Measurements from ENCODE around the gene ZSWIM4.
A peak's percentile ranks its signal among the peaks of the same experiment; 100 is the strongest.

The ZSWIM4 gene

GRCh38 chr19:13812544-13812943, 17.3 kb downstream of the ZSWIM4 start:
- DNase-seq (ENCODE audit: low read depth): no peak

DNA sequence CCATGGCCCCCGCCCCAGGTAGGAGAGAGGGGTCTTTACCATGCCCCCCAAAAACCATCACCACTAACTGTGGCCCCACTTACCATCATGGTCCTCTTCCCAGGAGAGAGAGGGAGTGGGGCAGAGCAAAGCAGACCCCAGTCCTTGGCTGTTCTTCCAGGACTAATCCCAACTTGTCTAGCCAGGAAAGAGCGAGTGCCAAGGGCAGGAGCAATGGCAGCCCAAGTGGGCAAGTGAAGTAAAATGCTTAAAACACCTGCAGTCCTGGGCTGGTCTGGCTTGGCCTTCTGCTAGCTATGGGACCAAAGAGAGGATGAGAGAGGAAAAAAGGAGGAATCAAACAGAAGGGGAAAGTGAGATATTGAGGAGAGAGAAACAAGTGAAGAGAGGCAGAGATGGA, 17.9 kb downstream of the ZSWIM4 start:
- DNase-seq (ENCODE audit: low read depth): no peak

- no peak for DNase-seq (ENCODE audit: low read depth)
Observed at GRCh38 chr19:13814550-13814949, 19.3 kb downstream of the ZSWIM4 start.

- no peak for DNase-seq (ENCODE audit: low read depth)
Observed at GRCh38 chr19:13817018-13817614, 21.9 kb downstream of the ZSWIM4 start.

- no peak for DNase-seq (ENCODE audit: low read depth)
Observed at GRCh38 chr19:13817615-13818371, 22.6 kb downstream of the ZSWIM4 start.

GRCh38 chr19:13819238-13819637, 24.0 kb downstream of the ZSWIM4 start:
- no peak for DNase-seq (ENCODE audit: low read depth)

DNA sequence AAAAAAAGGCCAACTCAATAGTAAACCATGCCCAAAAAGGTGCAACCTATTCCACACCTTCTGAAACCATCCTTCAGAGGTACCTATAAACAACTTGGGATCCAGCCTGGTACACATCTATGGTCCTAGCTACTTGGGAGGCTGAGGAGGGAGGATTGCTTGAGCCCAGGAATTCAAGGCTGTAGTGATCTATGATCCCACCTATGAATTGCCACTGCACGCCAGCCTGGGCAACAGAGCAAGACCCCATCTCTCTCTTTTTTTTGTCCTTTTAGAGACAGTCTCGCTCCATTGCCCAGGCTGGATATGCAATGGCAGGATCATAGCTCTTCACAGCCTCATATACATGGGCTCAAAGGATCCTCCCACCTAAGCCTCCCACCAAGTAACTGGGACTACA, 26.0 kb downstream of the ZSWIM4 start:
- DNase-seq (ENCODE audit: low read depth): no peak

GRCh38 chr19:13823256-13823655, 28.0 kb downstream of the ZSWIM4 start:
- no peak for DNase-seq (ENCODE audit: low read depth)

GRCh38 chr19:13823901-13824300, 28.7 kb downstream of the ZSWIM4 start:
- DNase-seq (ENCODE audit: low read depth): no peak

- DNase-seq (ENCODE audit: low read depth): no peak
Observed at GRCh38 chr19:13824703-13825102, 29.5 kb downstream of the ZSWIM4 start.

GRCh38 chr19:13825489-13826441, 30.5 kb downstream of the ZSWIM4 start:
- DNase-seq (ENCODE audit: low read depth): no peak

DNA sequence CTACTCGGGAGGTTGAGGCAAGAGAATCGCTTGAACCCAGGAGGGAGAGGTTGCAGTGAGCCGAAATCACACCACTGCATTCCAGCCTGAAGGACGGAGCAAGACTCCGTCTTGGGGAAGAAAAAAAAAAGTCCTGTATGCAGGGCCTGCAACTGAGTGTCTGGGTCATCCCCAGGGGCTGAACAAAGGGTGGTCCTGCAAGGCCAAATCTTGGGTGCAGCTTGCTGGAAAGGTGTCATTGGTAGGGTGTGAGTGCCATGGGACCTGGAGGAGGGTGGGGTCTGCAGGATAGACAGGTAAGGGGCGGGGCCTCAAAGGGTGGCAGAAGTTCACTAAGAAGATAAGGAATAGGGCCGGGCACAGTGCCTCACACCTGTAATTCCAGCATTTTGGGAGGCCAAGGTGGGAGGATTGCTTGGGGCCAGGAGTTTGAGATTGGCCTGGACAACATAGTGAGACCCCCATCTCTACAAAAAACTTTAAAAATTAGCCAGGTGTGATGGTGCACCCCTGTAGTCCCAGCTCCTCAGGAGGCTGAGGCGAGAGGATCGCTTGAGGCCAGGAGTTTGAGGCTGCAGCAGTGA, 31.5 kb downstream of the ZSWIM4 start:
- no peak for DNase-seq (ENCODE audit: low read depth)

GRCh38 chr19:13827656-13828055, 32.4 kb downstream of the ZSWIM4 start:
- no peak for DNase-seq (ENCODE audit: low read depth)

GRCh38 chr19:13830114-13830740, 35.0 kb downstream of the ZSWIM4 start:
- no peak for DNase-seq (ENCODE audit: low read depth)

DNA sequence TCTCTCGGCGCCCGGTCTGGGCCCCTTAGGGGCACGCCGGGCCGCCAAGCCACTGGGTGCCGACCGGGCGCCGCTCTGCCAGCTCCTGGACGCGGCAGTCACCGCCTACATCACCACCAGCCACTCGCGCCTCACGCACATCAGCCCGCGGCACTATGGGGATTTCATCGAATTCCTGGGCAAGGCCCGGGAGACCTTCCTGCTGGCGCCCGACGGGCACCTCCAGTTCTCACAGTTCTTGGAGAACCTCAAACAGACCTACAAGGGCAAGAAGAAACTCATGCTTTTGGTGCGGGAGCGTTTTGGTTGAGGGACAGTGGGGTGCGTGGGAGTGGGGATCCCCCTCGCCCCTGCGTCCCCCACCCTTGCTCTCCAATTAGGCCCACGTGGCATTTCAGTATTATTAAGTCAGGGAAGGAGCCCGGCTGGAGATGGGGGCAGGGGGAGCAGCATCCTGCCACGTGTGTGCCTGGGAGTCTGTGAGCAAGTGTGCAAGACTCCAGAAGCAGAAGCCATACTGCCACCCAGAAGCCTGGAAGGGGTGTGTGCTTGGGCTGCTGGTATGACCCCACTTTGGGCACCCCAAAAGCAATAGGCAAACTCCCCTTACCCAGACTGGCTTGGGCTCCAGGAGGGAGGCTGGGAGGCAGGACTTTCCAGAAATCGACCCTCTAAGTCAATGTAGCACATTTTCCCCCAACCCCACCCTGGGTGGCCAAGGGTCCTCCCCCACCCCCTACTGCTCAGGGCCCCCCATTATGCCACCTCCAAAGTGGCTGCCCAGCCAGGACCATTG, 35.7 kb downstream of the ZSWIM4 start:
- no peak for DNase-seq (ENCODE audit: low read depth)

- no peak for DNase-seq (ENCODE audit: low read depth)
Observed at GRCh38 chr19:13831537-13832467, 36.6 kb downstream of the ZSWIM4 start.

- DNase-seq (ENCODE audit: low read depth): peak; percentile 91
Observed at GRCh38 chr19:13833330-13834243, 38.3 kb downstream of the ZSWIM4 start.

DNA sequence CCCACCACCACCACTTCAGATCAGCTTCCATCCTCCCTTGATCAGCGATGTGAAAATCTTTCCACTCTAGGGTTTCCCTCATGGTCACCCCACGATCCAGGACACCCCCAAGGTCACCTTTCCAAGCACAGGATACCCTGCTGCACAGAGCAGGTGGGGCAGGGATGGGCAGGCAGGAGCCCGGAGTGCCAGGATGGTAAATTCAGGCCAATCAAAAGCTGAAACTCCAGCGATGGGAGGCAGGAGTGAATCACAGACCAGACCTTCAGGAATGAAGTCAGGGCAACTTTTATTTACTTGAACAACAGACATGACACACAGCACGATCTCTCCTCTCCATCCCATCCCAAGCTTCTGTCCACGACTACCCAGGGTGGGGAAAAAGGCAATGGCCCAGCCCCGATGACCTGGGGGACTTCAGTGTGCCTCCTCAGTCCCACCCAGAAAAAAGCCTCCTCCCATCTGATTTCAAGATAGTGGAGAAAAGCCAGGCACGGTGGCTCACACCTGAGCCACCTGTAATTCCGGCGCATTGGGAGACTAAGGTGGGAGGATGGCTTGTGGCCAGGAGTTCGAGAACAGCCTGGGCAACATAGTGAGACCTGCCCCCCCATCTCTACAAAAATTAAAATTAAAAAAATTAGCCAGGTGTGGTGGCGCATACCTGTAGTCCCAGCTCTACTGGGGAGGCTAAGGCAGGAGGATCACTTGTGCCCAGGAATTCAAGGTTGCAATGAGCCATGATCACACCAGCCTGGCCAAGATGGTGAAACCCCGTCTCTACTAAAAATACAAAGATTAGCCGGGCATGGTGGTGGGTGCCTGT, 39.2 kb downstream of the ZSWIM4 start:
- DNase-seq (ENCODE audit: low read depth): no peak

Data from T follicular helper cell (primary cell).